OCI-LY7 (cell line): ENCODE data around the gene APCDD1L. TPM values are rescaled to one million over a fixed set of nuclear protein-coding genes. Genes with fewer than 3 reads are reported as not detected.

Source experiments
- Bru-seq: library from RNA; stranded (reverse); fragments of 400-500 nt; gene quantifications from one replicate; lab custom pipeline; 2021; lab: Mats Ljungman, UMichigan
- BruChase-seq, 2 experiments: library from RNA; stranded (reverse); fragments of 400-500 nt; gene quantifications; one replicate each; lab custom pipeline; 2021; lab: Mats Ljungman, UMichigan
- BruUV-seq: library from RNA; stranded (reverse); fragments of 400-500 nt; replicated peaks from 2 replicates; lab custom pipeline; 2021; lab: Mats Ljungman, UMichigan
- CTCF ChIA-PET: fragments of 300-600 bp; sonication (Branson Sonifier 250); formaldehyde crosslinking; loops from one replicate; lab custom pipeline; 2022; ENCODE audit warnings: antibody characterized with exemption; ENCODE audit not compliant: unreplicated experiment; lab: Charles Lee
- POLR2A ChIA-PET: fragments of 300-600 bp; sonication (Branson Sonifier 250); formaldehyde crosslinking; loops from one replicate; lab custom pipeline; 2022; ENCODE audit warnings: antibody characterized with exemption; lab: Charles Lee
- DNase-seq: peaks from one replicate; pipeline ENCODE4 v3.0.0-alpha.2; 2015; ENCODE audit warnings: low spot score
- H2AFZ ChIP-seq: fragments of 200-600 bp; sonication (generic), shearing (Covaris generic); 2 replicates; pipeline ENCODE4 v1.6.1; 2014; ENCODE audit warnings: mild to moderate bottlenecking, antibody characterized with exemption, low read length, moderate library complexity
- H3K27ac ChIP-seq: fragments of 200-600 bp; sonication (generic); 2 replicates; pipeline ENCODE4 v1.5.1; 2014; ENCODE audit warnings: mixed run types, low read depth, mild to moderate bottlenecking, moderate library complexity, low read length, inconsistent platforms; ENCODE audit not compliant: poor library complexity, severe bottlenecking
- H3K36me3 ChIP-seq: fragments of 200-600 bp; sonication (generic); 2 replicates; pipeline ENCODE4 v1.6.1; 2014; ENCODE audit warnings: mild to moderate bottlenecking, antibody characterized with exemption, low read length, moderate library complexity, mixed read lengths; ENCODE audit not compliant: insufficient read depth
- H3K4me1 ChIP-seq: fragments of 200-600 bp; sonication (generic); 2 replicates; pipeline ENCODE4 v1.5.1; 2014; ENCODE audit warnings: mild to moderate bottlenecking, low read length; ENCODE audit not compliant: insufficient read depth, poor library complexity, severe bottlenecking
- H3K4me2 ChIP-seq: fragments of 200-600 bp; sonication (generic); 2 replicates; pipeline ENCODE4 v1.6.1; 2014; ENCODE audit warnings: mild to moderate bottlenecking, low read length
- H3K4me3 ChIP-seq: fragments of 200-600 bp; sonication (generic); 2 replicates; pipeline ENCODE4 v1.5.1; 2014; ENCODE audit warnings: mild to moderate bottlenecking, low read depth, low read length; ENCODE audit not compliant: poor library complexity, severe bottlenecking
- H3K79me2 ChIP-seq: fragments of 200-600 bp; sonication (generic); 2 replicates; pipeline ENCODE4 v1.6.1; 2016; ENCODE audit warnings: low read depth, mild to moderate bottlenecking, low read length, moderate library complexity, mixed read lengths; ENCODE audit not compliant: insufficient read depth
- H3K9me2 ChIP-seq: fragments of 200-600 bp; sonication (generic); 2 replicates; pipeline ENCODE4 v1.6.1; 2016; ENCODE audit warnings: mild to moderate bottlenecking, low read length, mixed read lengths; ENCODE audit not compliant: insufficient read depth
- H3K9me3 ChIP-seq: fragments of 200-600 bp; sonication (generic); 2 replicates; pipeline ENCODE4 v1.6.1; 2014; ENCODE audit warnings: mild to moderate bottlenecking, mixed run types, low read length, mixed read lengths
- H4K20me1 ChIP-seq: fragments of 200-600 bp; sonication (generic); 2 replicates; pipeline ENCODE4 v1.6.1; 2014; ENCODE audit warnings: mild to moderate bottlenecking, antibody characterized with exemption, low read length, moderate library complexity, mixed read lengths; ENCODE audit not compliant: insufficient read depth
- EZH2phosphoT487 ChIP-seq: fragments of 200-600 bp; sonication (generic); IDR thresholded peaks from 2 replicates; pipeline ENCODE4 v1.6.1; 2018; ENCODE audit warnings: low read depth, borderline replicate concordance, mild to moderate bottlenecking, mixed run types, antibody characterized with exemption, low read length, moderate library complexity, mixed read lengths
- intact Hi-C: fragments of 100-400 bp; cut with micrococcal nuclease; formaldehyde crosslinking; loops from one replicate; pipeline ENCODE4 v1.10.0; 2022; ENCODE audit not compliant: unreplicated experiment
- long read RNA-seq: library from polyadenylated mRNA; stranded (forward); transcript quantifications from one replicate; pipeline ENCODE4 v2.0.0, GENCODE V29; 2022
- total RNA-seq, 2 experiments: library from RNA; depleted of rRNA in 1 of 2; stranded (reverse); fragments of >200 nt in 1 of 2; shearing (Covaris generic) in 1 of 2; gene quantifications; 2 replicates each; pipeline ENCODE4 v1.2.3, GENCODE V29; 2014 to 2022
- TF ChIP-seq, protein P1 (sequence below): fragments of 200-600 bp; sonication (generic); conservative IDR thresholded peaks from 2 replicates; pipeline ENCODE4 v1.5.1; 2014; ENCODE audit warnings: mild to moderate bottlenecking, antibody characterized with exemption, low read length, moderate library complexity, mixed read lengths

Gene APCDD1L
- not detected in 2 replicates for total RNA-seq (2014; rRNA removed; shearing (Covaris generic))
- not detected in 2 replicates for total RNA-seq (2022)
- not detected for Bru-seq, nascent RNA
- not detected for BruChase-seq, experiment 1, labeled RNA remaining after a 6-hour chase
- BruChase-seq, experiment 2, labeled RNA remaining after a 2-hour chase = not detected
- long read RNA-seq = 0 reads

DNA sequence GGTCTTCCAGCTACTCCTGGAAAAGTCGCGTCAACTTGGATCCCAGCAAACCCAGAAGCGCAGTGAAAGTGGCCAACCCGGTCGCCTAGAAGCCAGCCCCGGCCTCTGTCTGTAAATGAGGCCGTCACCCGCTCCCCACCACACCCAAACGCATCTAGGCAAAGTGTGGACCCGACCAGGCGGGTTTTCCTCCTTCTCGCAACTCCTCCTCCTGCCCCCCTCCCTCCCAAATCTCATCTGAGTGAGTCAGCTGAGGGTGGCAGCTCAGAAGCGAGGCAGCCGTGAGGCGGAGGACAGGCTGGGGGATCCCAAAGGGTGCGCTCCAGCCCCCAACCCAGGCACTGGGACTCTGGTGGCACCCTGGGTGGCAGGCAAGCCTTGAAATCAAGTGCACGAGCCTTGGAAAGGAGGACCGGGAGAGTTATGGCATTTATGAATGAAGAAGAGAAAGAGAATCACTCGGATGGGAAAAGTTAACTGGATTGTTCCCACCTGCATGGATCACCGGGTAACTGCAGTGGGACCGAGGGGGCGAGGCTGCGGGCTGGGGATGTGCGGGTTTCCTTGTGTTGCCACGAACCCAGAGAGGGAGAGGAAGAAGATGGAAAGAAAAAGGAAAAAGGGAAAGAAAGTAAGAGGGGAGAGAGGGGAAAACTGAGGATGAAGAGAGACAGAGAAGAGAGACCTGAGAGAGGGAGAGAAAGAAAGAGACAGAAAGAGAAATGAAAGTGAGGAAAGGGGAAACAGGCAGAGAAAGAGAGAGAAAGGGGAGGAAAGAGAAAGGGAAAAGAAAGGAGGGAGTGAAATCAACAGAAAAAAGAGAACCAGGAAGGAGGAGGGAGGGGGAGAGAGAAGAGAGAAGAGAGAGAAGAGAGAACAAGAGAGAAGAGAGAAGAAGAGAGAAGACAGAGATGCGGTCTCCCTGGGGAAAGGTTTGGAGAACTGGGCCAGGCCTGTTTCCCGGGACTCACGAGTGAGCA lies at the start of gene APCDD1L:
TSS of gene APCDD1L (minus strand) at position 167 of the 980 bp plus-strand sequence. CDS start 692 bp downstream, outside the sequence.
- BruUV-seq = no TSS peak
- intact Hi-C loops = no loop called here
- TF ChIP-seq, protein P1, sequence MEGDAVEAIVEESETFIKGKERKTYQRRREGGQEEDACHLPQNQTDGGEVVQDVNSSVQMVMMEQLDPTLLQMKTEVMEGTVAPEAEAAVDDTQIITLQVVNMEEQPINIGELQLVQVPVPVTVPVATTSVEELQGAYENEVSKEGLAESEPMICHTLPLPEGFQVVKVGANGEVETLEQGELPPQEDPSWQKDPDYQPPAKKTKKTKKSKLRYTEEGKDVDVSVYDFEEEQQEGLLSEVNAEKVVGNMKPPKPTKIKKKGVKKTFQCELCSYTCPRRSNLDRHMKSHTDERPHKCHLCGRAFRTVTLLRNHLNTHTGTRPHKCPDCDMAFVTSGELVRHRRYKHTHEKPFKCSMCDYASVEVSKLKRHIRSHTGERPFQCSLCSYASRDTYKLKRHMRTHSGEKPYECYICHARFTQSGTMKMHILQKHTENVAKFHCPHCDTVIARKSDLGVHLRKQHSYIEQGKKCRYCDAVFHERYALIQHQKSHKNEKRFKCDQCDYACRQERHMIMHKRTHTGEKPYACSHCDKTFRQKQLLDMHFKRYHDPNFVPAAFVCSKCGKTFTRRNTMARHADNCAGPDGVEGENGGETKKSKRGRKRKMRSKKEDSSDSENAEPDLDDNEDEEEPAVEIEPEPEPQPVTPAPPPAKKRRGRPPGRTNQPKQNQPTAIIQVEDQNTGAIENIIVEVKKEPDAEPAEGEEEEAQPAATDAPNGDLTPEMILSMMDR = no peak
- TF ChIP-seq EZH2phosphoT487 = no peak
- POLR2A ChIA-PET = no interaction called here
- no peak for DNase-seq
- Histone ChIP-seq H2AFZ (no peak within 1 kb of the TSS), H3K27ac (no peak within 1 kb of the TSS), H3K4me2 (no peak within 1 kb of the TSS), H3K79me2 (no peaks in the 10 kb centered on the region), H3K4me1 (no peaks in the 10 kb centered on the region), H4K20me1 (no peaks in the 10 kb centered on the region), H3K4me3 (no peak within 1 kb of the TSS), H3K36me3 (no peaks in the 10 kb centered on the region), H3K9me2 (no peaks in the 10 kb centered on the region), H3K9me3 (no peaks in the 10 kb centered on the region)
- CTCF ChIA-PET = no interaction called here

DNA sequence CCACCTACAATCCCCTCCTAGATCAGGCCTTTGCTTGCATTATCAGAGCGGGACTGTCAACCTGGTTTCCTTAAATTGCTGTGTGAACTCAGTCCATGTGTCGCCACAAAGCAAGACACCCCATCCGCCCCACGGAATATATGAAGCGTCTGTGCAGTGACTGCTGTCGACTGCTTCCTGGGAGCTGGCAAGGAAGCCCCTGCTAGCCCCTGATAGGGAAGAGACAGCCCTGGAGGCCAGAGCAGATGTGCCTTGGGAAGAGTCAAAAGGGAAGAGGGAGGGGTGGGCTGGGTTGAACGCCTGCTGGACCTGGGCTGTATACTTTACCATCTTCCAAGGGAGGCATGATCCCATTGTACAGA lies 44.1 kb upstream of the APCDD1L start:
- no peaks in the 10 kb centered on the region for H4K20me1 ChIP-seq
- DNase-seq = no peak
- H2AFZ ChIP-seq = no peak overlapping the region
- no TSS peak for BruUV-seq
- CTCF ChIA-PET = no interaction called here
- no peaks in the 10 kb centered on the region for H3K9me2 ChIP-seq
- no peaks in the 10 kb centered on the region for H3K9me3 ChIP-seq
- no peaks in the 10 kb centered on the region for H3K36me3 ChIP-seq
- TF ChIP-seq, protein P1 = no peak
- no peak for TF ChIP-seq EZH2phosphoT487
- H3K4me2 ChIP-seq = no peak overlapping the region
- POLR2A ChIA-PET = no interaction called here
- H3K79me2 ChIP-seq = no peaks in the 10 kb centered on the region
- no peak overlapping the region for H3K27ac ChIP-seq
- H3K4me3 ChIP-seq = no peak overlapping the region
- intact Hi-C loops = no loop called here
- no peaks in the 10 kb centered on the region for H3K4me1 ChIP-seq
